HG02938 (cell line): ENCODE data around the gene MAGED2.
"Not testable (repeated sequence)": the region's sequence is repeated elsewhere in the genome, so short reads cannot be mapped to it uniquely, and the experiment has no call there.

Experiments used
- ATAC-seq: cut with Tn5 transposase; IDR thresholded peaks from one replicate; pipeline ENCODE4 v1.9.1; 2021; ENCODE audit warnings: mild to moderate bottlenecking, moderate library complexity; ENCODE audit not compliant: unreplicated experiment

MAGED2 gene, protein sequence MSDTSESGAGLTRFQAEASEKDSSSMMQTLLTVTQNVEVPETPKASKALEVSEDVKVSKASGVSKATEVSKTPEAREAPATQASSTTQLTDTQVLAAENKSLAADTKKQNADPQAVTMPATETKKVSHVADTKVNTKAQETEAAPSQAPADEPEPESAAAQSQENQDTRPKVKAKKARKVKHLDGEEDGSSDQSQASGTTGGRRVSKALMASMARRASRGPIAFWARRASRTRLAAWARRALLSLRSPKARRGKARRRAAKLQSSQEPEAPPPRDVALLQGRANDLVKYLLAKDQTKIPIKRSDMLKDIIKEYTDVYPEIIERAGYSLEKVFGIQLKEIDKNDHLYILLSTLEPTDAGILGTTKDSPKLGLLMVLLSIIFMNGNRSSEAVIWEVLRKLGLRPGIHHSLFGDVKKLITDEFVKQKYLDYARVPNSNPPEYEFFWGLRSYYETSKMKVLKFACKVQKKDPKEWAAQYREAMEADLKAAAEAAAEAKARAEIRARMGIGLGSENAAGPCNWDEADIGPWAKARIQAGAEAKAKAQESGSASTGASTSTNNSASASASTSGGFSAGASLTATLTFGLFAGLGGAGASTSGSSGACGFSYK

DNA sequence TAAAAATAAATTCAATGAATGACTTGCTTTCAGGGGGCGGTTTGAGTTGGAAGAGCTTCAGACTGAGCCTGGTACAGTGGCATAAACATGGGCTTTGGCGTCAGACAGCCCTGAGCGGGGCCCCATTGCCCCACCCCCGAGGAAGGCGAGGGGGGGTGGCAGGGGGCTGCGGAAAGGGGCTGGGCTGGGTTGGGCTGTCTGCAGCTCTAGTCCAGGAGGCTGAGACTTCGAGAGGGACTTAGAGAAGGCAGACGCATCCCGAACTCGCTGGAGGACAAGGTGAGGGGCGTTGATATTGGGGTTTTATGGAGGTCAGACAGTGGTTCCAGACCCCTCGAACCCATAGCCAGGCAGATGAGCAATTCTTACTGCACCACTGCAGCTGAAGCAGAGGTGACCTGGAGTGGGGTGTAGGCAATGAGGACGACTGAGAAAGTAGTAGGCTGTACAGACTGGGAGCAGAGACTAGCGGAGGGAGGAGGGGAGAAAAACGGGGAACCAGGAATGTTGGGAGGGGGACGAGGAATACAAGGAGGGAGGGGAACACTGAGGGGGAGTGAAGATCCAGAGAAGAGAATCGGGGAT is at the start of gene MAGED2:
TSS of gene MAGED2 (plus strand) at position 222 of the 585 bp plus-strand sequence. CDS start 1,587 bp downstream, outside the sequence.
- ATAC-seq = no peak

DNA sequence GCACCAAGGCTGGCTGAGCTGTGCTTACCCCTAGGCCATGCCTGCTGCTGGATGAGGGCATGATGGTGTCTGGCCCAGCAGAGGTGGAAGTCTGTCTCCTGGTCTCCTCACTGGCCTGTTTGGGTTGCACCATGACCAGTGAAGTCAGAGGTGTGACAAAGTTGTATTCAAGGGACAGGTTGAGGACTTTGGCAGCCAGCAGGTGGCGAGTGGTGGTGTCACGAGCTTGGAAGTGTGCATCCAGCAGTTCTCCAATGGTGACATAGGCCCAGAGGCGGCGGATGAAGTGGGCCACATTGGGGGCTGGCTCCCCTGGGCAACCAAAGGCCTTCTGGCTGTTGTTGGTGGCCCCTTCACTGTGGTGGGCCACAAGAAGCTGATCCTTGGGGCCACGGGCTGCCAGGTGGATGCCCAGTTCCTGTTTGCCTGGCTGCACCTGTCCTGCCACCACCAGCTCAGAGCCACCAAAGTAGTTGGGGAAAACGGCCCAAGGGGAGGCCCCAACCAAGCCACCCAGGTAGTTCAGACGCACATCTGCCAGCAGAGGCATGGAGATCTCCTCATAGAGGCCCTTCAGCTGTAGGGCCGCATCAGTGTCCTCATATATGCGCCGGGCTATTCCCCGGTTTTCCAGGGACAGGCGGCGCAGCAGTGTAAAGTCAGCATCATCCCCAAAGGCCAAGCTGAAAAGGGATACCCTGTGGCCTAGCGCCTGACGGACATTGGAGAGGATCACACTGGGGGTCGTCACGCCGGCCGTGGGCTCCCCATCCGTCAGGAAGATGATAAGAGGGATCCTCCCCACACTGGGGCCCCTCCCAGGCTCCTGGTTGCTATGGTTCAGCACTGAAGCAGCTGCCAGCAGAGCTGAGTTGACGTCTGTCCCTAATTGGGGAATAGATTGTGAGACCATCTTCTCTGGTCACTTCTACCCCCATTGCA is 49.2 kb upstream of the MAGED2 start:
- no peak for ATAC-seq

DNA sequence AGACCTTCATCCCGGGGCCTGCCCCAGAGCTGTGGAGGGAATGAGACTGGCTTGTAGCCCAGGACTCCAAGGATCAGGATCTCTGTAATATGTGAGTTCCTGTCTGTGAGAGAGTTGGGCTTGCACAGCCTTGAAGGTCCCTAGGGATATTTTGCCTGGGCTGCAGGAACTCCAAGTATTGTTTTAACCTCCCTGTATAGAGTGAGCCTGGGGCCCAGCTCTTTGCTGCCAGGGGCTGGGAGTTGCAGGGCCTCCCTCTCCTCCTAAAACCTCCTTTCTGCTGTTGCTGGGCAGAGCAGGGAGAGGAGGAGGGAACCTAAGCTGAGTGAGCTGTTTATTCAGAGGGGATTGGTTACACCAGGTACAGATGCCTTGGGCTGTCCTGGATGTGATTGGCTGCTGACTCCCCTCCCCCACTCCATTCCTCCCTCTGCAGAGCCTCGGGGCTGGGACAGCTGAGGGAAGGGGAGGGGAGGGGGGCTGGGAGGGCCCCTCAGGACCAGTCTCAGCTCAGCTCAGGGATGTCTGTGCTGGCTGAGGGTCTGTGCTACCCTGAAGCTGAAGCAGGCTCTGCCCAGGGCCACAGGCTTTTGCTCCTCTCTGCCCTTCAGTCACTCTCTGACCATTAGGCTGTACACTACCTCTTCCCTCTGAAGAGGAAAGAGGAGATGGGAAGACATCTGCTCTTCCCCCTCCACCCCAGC is 33.0 kb upstream of the MAGED2 start:
- not testable (repeated sequence) for ATAC-seq

DNA sequence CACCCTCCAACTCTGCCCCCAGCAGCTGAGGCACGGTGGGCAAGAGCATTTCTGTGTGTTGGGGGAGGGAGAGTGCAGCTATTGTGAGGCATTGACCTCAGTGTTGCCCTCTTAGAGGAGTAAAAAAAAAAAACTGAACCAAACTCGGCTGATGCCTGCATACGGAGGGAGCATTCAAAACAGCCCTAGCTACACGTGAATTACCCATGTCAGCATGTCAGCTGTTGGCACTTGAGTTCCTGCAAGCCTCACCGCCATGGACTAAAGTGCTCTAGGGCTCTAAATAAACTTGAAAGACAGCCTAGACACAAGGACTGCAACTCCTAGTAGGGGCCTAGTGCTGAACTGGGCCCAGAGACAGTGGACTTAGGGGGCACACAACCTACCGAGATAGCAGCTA is 31.5 kb upstream of the MAGED2 start:
- no peak for ATAC-seq

DNA sequence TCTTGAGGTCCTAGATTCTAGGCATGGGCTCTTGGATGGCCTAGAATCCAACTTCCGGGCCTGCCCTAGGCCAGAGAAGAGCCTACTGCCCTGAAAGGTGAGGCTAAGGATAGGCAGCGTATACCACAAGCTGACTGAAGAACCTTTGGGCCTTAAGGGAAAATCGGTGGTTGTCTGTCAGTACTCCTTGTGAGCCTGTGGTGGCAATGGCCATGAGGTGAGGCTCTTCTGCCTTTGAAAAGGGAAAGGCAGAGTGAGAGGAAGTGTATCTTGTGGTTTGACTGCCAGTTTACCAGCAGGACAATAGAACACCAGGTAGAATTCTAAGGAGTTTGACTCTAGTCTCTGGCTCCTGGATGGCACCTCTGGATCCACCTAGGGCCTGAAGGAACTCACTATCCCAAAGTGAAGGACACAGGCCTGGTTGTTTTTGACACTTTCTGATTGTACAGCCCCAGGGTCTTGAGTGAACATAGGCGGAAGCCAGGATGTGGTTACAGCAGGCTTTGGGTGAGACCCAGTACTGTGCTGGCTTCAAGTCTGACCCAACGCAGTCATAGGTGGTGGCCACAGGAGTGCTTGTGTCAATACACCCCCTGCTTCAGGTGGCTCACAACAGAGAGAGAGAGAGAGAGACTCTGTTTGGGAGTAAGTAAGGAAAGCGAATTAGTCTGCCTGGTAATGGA is 30.4 kb upstream of the MAGED2 start:
- no peak for ATAC-seq

DNA sequence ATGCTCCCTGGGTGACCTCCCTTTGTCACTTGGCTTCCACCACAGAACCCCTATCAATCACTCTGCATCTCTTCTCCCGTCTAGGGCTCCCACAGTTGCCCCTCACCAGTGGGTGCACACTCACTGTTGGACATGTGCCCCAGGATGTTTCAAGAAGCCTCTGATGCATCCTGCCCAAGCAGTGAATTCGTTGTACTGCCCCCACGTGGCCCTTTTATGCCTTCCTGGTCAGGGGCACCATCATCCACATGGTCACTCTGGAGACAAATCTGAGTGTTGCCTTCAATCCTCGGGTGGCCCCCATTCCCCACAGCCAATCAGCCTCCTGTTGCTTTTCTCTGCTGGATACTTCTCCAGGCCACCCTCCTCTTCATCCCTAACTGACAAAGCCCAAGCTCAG is 21.6 kb upstream of the MAGED2 start:
- no peak for ATAC-seq

DNA sequence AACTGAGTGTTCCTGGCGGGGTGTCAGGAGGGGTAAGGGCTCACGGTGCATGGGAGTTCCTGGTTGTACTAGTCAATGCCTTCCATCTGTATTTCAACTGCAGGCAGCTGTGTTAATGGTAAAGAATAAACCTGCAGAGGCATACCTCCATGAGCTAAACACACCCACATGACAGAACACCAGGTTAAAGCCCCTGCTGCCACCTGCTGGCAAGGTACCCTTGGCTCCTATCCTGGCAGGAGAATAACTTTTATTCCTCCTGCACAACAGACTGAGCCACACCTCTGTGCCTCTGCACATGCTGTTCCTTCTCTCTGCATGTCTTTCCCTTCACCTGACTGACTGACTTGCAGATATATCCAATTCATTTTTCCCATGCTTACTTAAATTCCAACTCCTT is 20.6 kb upstream of the MAGED2 start:
- no peak for ATAC-seq

DNA sequence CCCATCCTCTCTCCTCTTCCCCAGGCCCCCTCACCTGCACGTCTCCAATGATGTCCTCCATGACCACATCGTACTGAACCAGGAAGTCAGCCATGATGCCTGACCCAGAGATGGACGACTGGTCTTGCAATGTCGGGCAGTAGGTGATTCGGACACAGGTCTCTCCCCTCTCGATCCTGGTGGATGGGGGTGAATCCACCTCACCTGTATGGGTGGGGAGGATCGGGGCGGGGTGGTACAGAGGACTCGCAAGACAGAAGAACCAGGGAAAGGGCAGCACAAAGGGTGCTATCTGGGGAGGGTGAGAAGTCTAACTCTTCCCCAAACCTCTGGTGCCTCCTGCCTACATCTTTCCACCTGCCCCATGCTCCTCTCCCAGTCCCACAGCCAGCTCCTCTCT is 19.1 kb upstream of the MAGED2 start:
- ATAC-seq = no peak

DNA sequence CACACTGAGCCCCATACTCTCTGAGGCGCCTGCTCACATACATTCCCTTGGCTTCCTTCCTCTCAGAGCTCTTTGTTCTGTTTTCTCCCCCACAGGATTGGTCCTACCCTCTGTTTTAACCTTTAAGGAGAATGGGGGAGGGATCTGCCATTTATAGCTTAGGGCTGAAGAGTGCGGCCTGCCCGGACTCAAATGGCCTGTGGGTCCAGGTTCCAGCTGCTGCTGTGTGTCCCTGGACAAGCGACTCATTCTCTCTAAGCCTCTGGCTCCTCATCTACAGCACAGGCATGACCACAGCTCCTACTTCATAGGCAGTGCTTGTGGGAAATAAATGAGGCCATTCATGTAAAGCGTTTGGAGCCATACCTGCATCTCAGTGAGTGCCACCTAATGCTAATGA is 18.1 kb upstream of the MAGED2 start:
- ATAC-seq = not testable (repeated sequence)

DNA sequence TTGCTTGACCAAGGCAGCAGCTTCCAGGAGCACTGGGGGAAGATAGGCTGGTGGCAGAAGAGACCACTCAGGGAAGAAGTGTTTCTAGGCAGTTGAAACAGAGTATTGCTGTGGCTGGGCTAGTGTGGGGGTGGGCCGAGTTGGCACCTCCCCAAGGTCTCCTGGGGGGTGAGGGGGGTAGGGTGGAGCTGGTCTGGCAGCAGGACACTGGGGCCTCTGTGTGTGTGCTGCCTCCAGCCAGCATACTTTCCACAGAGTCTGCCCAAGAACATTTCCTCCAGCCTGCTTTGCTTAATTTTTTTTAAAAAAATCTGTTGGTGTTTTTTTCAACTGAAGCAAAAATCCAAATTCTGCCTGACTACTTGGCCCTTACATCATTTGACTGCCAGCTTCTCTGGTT is 13.5 kb upstream of the MAGED2 start:
- ATAC-seq = no peak

DNA sequence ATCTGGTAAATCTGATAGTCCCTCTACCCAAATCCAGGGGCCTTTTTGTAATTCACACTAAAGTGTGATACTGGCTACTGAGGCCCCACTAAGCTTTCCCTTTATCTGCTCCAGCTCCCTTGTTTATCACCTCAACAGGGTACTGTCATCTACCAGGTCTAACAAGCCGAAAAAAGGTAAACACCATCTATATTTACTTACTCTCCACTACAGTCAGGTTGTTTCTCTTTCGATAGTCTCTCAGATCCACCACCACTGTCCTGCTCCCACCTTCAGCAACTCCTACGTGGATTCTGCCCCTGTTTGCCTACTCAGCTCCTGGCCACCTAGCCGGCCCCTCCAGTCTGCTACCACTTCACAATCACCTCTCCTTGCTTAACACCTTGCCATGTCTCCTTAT is 12.8 kb upstream of the MAGED2 start:
- no peak for ATAC-seq

DNA sequence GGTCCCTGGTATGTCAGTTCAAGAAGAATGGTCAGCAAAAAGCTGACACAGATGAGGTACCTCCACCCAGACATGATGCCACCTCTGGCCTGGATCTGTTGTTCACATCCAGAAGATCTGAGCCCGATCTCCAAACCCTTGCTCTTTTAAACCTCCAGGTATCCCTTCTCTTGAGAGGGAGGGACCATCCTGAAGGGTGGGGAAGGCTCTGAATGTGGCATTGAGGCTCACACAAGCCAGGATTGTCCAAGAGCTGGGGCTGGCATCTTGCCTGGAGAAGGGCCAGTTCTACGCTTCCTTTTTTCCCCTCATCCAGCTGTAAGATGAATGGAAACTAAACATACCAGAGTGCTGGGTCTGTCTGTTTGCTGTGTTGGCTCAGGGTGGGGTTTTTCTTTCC is 9.4 kb upstream of the MAGED2 start, which contains the start of gene ITIH6:
TSS of gene ITIH6 (minus strand) at position 119 of the 400 bp plus-strand sequence. CDS start at position 74, 45 bp downstream.
- ATAC-seq = no peak

DNA sequence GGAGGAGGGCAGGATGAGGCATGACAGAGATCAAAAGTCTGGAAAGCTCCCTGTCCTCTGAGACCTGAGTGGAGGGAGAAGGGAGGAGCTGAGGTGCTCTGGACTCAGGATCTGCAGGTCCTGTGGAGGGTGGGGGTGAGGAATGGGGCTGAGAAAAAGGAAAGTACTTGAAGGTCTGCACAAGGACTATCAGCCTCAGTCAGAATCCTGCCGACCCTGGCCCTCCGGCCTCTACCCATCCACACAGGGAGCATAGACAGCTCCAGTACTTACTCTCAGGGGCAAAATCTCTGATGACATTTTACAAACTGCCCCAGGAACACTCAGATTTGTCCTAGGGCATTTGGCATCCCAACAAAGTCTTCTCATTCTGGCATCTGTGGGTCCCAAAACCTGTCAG is 8.5 kb upstream of the MAGED2 start:
- no peak for ATAC-seq

DNA sequence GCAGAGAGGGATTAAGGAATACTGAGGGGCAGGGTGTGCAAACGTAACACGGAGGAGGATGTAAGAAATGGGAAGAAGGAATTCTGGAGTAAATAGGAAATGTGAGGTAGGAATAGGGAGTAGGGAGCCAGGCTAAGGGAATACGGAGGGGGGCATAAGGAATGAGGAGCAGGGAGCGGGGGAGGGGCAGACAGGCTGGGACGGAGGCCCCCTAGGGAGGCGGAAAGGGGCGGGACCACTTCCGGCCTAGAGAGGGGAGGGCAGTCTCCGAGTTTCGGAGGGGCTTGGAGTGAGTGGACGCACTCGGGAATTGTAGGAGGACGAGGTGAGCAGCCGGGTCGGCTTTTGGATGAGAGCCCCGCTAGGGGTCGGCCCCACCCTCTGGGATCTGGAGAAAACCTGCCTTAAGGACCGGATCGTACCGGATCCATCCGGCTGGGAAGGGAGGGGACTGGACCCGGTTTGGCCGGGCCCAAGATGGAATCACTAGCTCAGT is 612 bp downstream of the MAGED2 start:
- ATAC-seq = peak; percentile 10

DNA sequence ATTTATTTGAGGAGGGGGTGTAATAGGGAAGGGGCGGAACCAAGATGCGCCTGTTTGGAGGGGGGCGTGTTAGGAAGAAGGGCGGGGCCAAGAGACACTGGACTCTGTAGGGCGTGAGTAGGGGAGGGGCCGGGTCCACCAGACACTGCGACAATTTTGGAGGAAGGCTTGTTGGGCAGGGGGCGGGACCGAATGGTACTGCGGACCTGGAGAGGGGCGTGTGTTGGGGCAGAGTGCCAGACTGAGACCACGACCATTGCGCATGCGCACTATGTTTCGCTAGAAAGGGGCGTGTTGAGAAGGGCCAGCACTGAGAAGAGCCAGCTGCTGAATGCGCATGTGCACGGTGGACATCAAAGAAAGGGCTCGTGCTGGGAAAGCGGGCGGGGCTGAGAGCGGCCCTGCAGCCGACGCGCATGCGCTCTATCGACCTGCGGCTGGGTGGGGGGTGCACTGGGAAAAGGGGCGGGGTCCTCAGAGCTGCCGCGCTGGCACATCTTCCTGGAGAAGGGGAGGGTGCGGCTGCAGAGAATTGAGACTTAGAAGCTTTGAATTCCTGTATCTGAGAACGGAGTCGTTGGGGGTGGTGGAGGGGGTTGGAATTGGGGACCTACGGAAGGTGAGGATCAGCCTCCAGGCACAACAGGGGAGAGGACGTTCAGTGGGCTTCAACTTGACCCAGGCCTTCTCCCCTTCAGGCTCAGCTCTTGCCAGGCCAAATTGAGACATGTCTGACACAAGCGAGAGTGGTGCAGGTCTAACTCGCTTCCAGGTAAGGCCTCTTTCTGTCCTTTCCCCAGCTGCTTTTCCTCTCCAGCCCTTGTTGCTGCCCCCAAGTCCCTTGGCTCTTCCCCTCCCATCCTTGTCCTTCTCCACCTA is 1.3 kb downstream of the MAGED2 start:
- ATAC-seq = peak; percentile 92

DNA sequence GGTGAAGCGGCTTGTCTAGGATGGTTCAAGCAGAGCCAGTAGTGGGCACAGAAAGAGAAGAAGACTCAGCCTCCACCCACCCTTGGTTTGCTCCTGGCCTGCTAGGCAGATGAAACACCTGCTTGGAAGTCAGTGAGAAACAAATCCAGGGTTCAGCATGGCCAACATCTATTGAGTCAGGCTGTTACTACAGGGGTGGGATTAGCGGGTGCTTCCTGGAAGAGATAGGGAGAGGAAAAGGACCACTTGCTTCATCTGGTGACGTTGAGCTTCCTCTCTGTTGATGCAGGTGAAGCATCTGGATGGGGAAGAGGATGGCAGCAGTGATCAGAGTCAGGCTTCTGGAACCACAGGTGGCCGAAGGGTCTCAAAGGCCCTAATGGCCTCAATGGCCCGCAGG is 3.0 kb downstream of the MAGED2 start:
- no peak for ATAC-seq

DNA sequence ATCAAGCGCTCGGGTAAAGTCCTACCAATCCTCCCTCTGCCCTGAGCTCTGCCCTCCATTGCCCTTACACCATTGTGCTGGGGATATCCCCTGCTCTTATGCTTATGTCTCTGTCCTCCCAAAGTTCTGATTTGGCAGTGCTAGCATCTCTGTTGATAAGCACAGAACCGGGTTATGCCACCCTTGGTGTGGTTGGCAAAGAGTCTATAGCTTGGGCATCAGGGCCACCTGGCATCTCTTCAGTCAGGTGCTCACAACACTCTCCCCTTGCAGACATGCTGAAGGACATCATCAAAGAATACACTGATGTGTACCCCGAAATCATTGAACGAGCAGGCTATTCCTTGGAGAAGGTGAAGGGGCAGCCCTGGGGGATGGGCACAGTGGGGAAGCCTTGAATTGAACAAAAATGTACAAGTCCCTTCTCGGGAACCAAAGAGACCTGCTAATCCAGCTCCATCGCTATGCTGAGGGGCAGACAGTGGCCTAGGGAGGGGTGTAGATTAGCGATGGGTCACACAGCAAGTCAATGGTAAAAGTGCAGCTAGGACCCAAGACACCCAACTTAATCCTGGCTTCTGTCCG is 3.8 kb downstream of the MAGED2 start:
- no peak for ATAC-seq

DNA sequence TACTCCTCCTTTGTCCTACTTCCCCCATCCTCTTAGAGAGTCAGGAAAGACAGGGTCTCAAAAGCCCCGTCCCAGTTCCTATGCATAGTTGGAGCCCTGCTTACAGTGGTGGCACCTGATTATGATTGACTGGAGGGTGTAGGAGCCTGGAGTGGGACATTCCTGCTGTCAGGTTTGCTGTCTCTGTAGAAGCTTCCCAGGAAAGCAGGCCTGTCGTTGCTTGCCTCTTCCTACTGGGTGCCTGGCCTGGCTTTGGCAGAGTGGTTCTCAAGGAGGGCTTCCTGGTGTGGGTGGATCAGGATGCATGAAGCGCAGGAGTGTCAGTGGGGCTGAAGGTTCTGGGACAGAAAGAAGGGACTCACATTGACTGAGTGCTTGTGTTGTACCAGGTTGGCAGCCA is 4.8 kb downstream of the MAGED2 start:
- ATAC-seq = no peak
